Stimulated activated naive B cell treated with anti-CD40 and anti-IgM and Interleukin-4, amounts not matched to agents 10 μg/mL and 1 μg/mL and 100 μg/mL, for 72 hours (primary cell): ENCODE data around the gene PCSK1.
"Not testable (repeated sequence)": the region's sequence is repeated elsewhere in the genome, so short reads cannot be mapped to it uniquely, and the experiment has no call there.

ENCODE experiments used
- ATAC-seq, 2 donors: fragments of 150-1000 bp; cut with Tn5 transposase; replicated peaks; 2 replicates each; pipeline ENCODE4 v1.10.0; 2021; ENCODE audit warnings: moderate library complexity in 1 of 2
- DNase-seq: peaks from one replicate; pipeline ENCODE4 v3.0.0; 2021
- H3K27ac Mint-ChIP-seq: one replicate; pipeline ENCODE4 v1.8.0; 2022; ENCODE audit warnings: mild to moderate bottlenecking, mixed read lengths
- H3K27me3 Mint-ChIP-seq, 2 donors: one replicate each; pipeline ENCODE4 v1.8.0; 2022; ENCODE audit warnings: mixed read lengths in 2 of 2
- H3K36me3 Mint-ChIP-seq, 2 donors: one replicate each; pipeline ENCODE4 v1.8.0; 2022; ENCODE audit warnings: mixed read lengths in 2 of 2, mild to moderate bottlenecking in 1 of 2
- H3K4me1 Mint-ChIP-seq, 2 donors: one replicate each; pipeline ENCODE4 v1.8.0; 2022; ENCODE audit warnings: mixed read lengths in 2 of 2, mild to moderate bottlenecking in 1 of 2
- H3K4me3 Mint-ChIP-seq, 2 donors: one replicate each; pipeline ENCODE4 v1.8.0; 2022; ENCODE audit warnings: mild to moderate bottlenecking in 2 of 2, mixed read lengths in 2 of 2, moderate library complexity in 1 of 2
- H3K9me3 Mint-ChIP-seq, 2 donors: one replicate each; pipeline ENCODE4 v1.8.0; 2022; ENCODE audit warnings: mixed read lengths in 2 of 2, mild to moderate bottlenecking in 1 of 2

PCSK1 gene

DNA sequence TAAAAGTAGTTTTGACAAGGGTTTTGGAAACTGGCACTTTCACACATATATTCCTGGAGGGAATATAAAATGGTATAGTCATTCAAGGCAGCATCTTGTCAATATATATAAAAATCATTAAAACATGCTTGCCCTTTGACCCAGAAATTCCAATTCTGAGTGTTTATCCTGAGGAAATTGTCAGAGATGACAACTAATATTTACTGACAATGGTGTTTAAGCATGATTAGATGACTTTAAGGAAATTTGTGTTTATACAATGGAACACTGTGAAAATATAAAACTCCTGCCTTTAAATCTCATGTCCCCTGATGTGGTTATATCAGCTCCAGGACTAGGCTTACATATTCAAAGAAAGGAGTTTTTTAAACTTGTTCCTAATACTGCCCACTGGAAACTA, 25.6 kb downstream of the PCSK1 start:
- Mint-ChIP-seq H3K4me3 (no peak overlapping the region), H3K27me3 (peaks cover 11 to 19% of the 10 kb centered on the region in 2 donors), H3K27ac (no peak overlapping the region), H3K4me1 (no peaks in the 10 kb centered on the region), H3K9me3 (no peaks in the 10 kb centered on the region), H3K36me3 (no peaks in the 10 kb centered on the region)
- ATAC-seq: no peak
- DNase-seq: no peak

GRCh38 chr5:96404191-96404867, 28.7 kb downstream of the PCSK1 start:
- Mint-ChIP-seq H3K27me3 (peaks cover 6 to 19% of the 10 kb centered on the region in 2 donors), H3K9me3 (no peaks in the 10 kb centered on the region), H3K4me1 (no peaks in the 10 kb centered on the region), H3K4me3 (no peak overlapping the region), H3K36me3 (no peaks in the 10 kb centered on the region), H3K27ac (no peak overlapping the region)
- no peak for DNase-seq
- ATAC-seq: no peak

DNA sequence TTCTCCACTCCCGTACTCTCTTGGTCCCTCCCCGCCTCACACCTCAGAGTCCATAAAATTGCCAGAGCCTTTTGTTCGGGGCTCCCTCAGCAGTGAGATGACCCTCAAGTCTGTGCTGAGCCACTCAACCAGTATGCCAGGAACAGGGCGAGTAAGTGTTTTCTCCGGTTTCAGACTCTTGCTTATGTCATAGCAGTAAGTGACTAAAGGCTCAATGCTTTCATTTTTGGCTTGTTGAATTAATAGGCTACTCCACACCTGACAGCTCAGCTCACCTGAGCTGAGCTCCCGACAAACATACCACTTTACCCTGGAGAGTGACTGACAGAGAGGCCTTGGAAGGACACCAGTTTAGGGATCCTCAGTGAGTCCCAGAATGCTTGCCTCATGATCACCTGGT, 30.5 kb downstream of the PCSK1 start:
- H3K36me3 Mint-ChIP-seq: no peaks in the 10 kb centered on the region
- H3K4me3 Mint-ChIP-seq: no peak overlapping the region
- ATAC-seq (no peak), DNase-seq (no peak)
- H3K4me1 Mint-ChIP-seq: no peaks in the 10 kb centered on the region
- H3K27me3 Mint-ChIP-seq: peaks cover 6 to 17% of the 10 kb centered on the region in 2 donors
- no peak overlapping the region for H3K27ac Mint-ChIP-seq
- H3K9me3 Mint-ChIP-seq: no peaks in the 10 kb centered on the region

DNA sequence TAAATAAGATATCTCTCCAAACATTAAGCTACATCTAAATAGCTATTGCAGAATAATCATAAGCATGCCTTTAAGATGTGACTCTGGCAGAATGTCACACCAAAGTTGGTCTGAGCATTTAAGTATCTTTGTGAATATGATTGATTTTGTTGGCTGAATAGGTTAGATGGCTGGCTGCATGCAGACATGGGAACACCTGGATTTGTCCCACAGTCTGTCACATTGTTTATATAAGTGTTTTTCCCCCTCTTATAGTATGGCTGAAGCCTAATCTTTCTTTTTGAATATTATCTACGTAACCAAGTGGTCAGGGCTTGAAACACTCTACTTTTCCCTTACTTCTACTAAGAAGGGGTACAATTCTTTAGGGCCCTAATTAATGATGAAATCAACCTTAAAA, 36.2 kb downstream of the PCSK1 start:
- Mint-ChIP-seq H3K27ac (no peak overlapping the region), H3K36me3 (no peaks in the 10 kb centered on the region), H3K9me3 (peaks cover 4 to 7% of the 10 kb centered on the region in 2 donors), H3K4me3 (no peak overlapping the region), H3K27me3 (peaks cover 0 to 24% of the 10 kb centered on the region in 2 donors), H3K4me1 (no peaks in the 10 kb centered on the region)
- ATAC-seq (no peak), DNase-seq (no peak)

- not testable (repeated sequence) for H3K27ac Mint-ChIP-seq, DNase-seq, ATAC-seq, H3K36me3 Mint-ChIP-seq, H3K9me3 Mint-ChIP-seq, H3K4me3 Mint-ChIP-seq, H3K4me1 Mint-ChIP-seq
- peaks cover 0 to 24% of the 10 kb centered on the region in 2 donors for H3K27me3 Mint-ChIP-seq
These were observed 37.8 kb downstream of the PCSK1 start for GRCh38 chr5:96395295-96395694.

DNA sequence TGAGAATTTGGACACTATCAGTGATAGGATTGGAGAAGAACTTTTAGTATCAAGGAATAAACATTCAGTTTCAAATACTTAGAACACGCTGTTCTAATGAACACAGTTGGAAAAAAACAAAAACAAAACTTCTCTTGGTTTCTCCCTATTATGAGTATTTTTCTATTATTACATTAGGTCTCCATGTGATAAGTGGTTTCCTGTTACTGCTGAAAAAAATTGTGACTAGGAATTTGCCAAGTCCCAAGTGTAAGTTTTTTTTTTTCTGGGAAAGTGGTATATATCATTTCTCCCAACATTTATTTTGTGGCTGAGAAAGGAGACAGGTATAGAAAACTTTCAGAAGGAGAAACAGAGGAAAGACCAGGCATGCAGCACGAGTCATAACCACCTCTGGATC, 41.1 kb downstream of the PCSK1 start:
- Mint-ChIP-seq H3K4me1 (no peaks in the 10 kb centered on the region), H3K4me3 (no peak overlapping the region), H3K9me3 (peaks cover 4 to 7% of the 10 kb centered on the region in 2 donors), H3K36me3 (no peaks in the 10 kb centered on the region), H3K27me3 (peaks cover 5 to 24% of the 10 kb centered on the region in 2 donors), H3K27ac (no peak overlapping the region)
- DNase-seq (no peak), ATAC-seq (no peak)

DNA sequence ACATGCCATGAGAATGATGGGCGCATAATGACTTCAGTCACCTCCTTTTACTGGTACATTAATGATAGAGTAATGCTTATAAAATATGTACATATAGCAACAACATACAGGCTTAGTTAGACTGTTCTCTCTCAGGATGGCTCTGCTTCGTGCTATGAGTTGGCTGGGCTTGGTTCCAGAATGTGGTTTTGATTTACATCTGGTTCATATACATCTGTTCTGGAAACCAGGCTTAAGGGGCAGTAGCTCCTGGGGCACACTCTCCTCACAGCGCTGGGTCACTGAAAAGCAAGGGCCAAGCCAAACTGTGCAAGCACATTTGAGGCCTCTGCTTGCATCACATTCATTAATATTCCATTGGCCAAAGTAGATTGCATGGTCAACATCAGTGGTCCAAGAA, 44.9 kb downstream of the PCSK1 start:
- Mint-ChIP-seq H3K36me3 (no peaks in the 10 kb centered on the region), H3K9me3 (no peaks in the 10 kb centered on the region), H3K4me1 (no peaks in the 10 kb centered on the region), H3K27me3 (peaks cover 8 to 14% of the 10 kb centered on the region in 2 donors), H3K4me3 (no peak overlapping the region), H3K27ac (no peak overlapping the region)
- no peak for DNase-seq
- ATAC-seq: no peak

DNA sequence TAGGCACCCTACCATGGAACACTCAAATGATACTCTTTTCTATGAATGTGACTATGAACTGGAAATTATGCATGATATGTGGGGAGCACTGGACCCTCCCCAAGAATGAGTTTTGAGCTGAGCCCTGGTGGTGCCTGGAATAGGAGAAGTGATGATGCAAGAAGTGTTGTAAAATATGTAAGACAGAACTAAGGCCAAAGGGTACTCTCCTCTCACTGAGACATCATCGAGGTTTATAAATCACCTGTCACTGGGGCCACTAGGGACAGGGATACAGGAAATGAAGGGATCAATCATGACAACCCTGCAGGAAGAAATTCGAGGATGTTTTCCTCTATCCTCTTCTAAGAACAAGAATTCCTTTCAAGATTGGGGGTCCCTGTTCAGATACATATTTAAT, 45.4 kb downstream of the PCSK1 start:
- H3K4me3 Mint-ChIP-seq: no peak overlapping the region
- no peak for ATAC-seq

DNA sequence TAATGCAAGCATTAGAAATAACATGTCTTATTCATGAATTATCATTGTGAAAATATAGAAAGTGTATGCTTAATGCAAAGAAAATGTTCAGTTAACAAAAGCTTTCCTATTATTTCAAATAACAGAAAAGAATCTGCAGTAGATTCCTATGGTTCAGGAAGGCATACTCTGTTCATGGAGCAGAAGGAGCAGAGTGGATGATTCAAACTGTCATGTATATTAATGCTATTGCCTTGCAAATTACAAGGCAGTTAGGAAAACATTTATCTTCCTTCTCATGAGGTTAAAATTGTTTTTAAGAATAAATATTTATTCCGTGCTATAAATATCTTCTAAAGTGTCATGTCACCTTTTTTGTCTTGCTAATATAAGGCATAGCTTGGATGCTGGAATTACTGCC, 47.5 kb downstream of the PCSK1 start:
- Mint-ChIP-seq H3K4me3 (no peak overlapping the region), H3K9me3 (no peaks in the 10 kb centered on the region), H3K27ac (peak overlapping the region; percentile 47), H3K27me3 (peaks cover 6 to 14% of the 10 kb centered on the region in 2 donors), H3K4me1 (no peaks in the 10 kb centered on the region), H3K36me3 (no peaks in the 10 kb centered on the region)
- ATAC-seq: no peak
- DNase-seq: no peak

More for the DNA sequence above, 45.4 kb downstream of the PCSK1 start:
- H3K9me3 Mint-ChIP-seq: no peaks in the 10 kb centered on the region
- peaks cover 6 to 14% of the 10 kb centered on the region in 2 donors for H3K27me3 Mint-ChIP-seq
- no peak for DNase-seq
- no peak overlapping the region for H3K27ac Mint-ChIP-seq
- H3K4me1 Mint-ChIP-seq: no peaks in the 10 kb centered on the region
- H3K36me3 Mint-ChIP-seq: no peaks in the 10 kb centered on the region

DNA sequence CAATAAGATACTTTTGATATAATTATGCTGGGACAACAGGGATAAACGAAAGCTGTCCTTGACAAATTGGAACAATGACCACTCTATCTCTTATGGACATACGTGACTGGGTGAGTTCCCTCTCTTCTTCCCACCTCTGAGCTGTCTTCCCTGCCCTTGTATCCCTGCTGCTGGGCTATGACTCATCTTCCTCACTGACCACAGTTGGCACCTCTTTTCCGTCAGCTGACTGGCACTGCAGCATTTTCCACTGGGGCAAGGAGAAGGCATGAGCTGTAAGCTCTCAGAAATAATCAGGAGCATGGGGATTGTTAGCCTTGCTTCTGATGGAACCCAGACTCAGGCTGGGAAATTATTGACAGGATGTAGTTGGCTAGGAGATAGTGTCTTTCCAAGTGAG, 48.7 kb downstream of the PCSK1 start:
- H3K27me3 Mint-ChIP-seq: peaks cover 3 to 11% of the 10 kb centered on the region in 2 donors
- H3K4me3 Mint-ChIP-seq: no peak overlapping the region
- H3K4me1 Mint-ChIP-seq: no peaks in the 10 kb centered on the region
- no peaks in the 10 kb centered on the region for H3K36me3 Mint-ChIP-seq
- ATAC-seq (no peak), DNase-seq (no peak)
- no peak overlapping the region for H3K27ac Mint-ChIP-seq
- no peaks in the 10 kb centered on the region for H3K9me3 Mint-ChIP-seq

DNA sequence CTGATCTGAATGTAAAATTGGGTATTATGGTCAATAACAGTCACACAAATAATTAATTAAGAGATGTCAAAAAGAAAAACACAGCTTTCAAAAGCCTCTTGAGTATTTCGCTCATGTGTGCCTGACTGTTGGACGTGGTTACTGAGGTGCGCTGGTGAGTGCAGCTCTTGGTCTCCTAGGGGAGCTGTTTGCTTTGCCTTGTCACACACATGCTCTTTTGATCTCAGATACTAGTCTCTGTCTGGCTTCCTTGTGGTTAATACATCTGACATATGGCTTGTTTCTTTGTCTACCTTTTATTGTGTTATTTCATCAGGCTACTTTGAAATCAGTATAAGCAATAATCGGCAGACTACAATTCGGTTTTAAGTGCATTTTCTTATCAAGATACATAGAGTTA, 51.5 kb downstream of the PCSK1 start:
- Mint-ChIP-seq H3K4me3 (no peak overlapping the region), H3K36me3 (no peaks in the 10 kb centered on the region), H3K27me3 (peaks cover 0 to 9% of the 10 kb centered on the region in 2 donors), H3K4me1 (no peaks in the 10 kb centered on the region), H3K9me3 (no peaks in the 10 kb centered on the region), H3K27ac (no peak overlapping the region)
- ATAC-seq (no peak), DNase-seq (no peak)

GRCh38 chr5:96379896-96380295, 53.2 kb downstream of the PCSK1 start:
- Mint-ChIP-seq H3K27me3 (peaks cover under 1 to 7% of the 10 kb centered on the region in 2 donors), H3K9me3 (no peaks in the 10 kb centered on the region), H3K4me3 (no peak overlapping the region), H3K27ac (no peak overlapping the region), H3K4me1 (no peaks in the 10 kb centered on the region), H3K36me3 (no peaks in the 10 kb centered on the region)
- no peak for DNase-seq
- ATAC-seq: no peak

DNA sequence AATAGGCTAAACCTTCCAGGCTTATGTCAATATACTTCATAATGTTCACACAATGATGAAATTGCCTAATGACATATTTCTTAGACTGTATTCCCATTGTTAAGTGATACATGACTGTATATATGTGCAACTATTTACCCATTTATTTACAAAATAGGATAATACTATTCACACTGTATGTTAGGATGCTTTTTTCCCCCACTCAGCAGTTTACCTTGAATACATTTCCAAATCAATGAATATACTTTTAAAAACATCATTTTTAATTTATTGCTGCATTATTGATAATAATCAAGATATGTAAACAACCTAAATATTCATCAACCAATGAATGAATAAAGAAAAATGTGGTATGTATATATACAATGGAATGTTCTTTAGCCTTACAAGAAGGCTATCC, 55.5 kb downstream of the PCSK1 start:
- DNase-seq: no peak
- peaks cover 7 to 19% of the 10 kb centered on the region in 2 donors for H3K27me3 Mint-ChIP-seq
- ATAC-seq: no peak
- H3K9me3 Mint-ChIP-seq: no peaks in the 10 kb centered on the region
- no peaks in the 10 kb centered on the region for H3K36me3 Mint-ChIP-seq
- no peak overlapping the region for H3K4me3 Mint-ChIP-seq
- H3K27ac Mint-ChIP-seq: no peak overlapping the region
- H3K4me1 Mint-ChIP-seq: no peaks in the 10 kb centered on the region

- Mint-ChIP-seq H3K4me1 (no peaks in the 10 kb centered on the region), H3K27me3 (peaks cover 7 to 22% of the 10 kb centered on the region in 2 donors), H3K4me3 (no peak overlapping the region), H3K36me3 (no peaks in the 10 kb centered on the region), H3K27ac (no peak overlapping the region), H3K9me3 (no peaks in the 10 kb centered on the region)
- no peak for DNase-seq
- ATAC-seq: no peak
These were observed 55.9 kb downstream of the PCSK1 start for GRCh38 chr5:96377167-96377566.

DNA sequence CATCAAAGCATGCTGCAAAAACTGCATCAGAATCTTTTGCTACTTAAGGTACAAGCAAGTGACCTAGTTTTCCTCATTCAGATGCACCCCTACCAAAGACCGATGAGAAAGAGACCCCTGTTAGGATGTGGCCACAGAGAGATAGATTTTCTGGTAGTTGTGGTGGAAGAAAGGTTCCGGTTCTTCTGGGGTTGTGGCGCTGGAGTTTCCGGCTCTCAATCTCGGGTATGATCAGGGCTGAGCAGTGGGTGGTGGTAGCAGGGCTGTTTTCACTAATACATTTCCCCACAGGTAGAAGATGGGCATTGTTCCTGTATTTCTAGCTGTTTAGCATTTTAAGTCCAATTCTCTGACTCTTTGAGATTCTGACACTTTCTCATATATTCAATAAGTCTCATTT, 58.4 kb downstream of the PCSK1 start:
- Mint-ChIP-seq H3K4me3 (no peak overlapping the region), H3K4me1 (no peaks in the 10 kb centered on the region), H3K27ac (no peak overlapping the region), H3K36me3 (no peaks in the 10 kb centered on the region), H3K27me3 (peaks cover 12 to 25% of the 10 kb centered on the region in 2 donors), H3K9me3 (peaks cover 0 to under 1% of the 10 kb centered on the region in 2 donors)
- ATAC-seq (no peak), DNase-seq (no peak)

- Mint-ChIP-seq H3K27me3 (peaks cover 12 to 30% of the 10 kb centered on the region in 2 donors), H3K36me3 (no peaks in the 10 kb centered on the region), H3K4me1 (no peaks in the 10 kb centered on the region), H3K9me3 (peaks cover 0 to 2% of the 10 kb centered on the region in 2 donors), H3K27ac (no peak overlapping the region), H3K4me3 (no peak overlapping the region)
- ATAC-seq (no peak), DNase-seq (no peak)
These were observed 59.7 kb downstream of the PCSK1 start for GRCh38 chr5:96373381-96373733.
